HuH-7.5 (cell line): ENCODE measurements around the gene ZNF816.
"Not testable (repeated sequence)": the region's sequence is repeated elsewhere in the genome, so short reads cannot be mapped to it uniquely, and the experiment has no call there.

Source experiments
- DNase-seq: peaks from one replicate; pipeline ENCODE4 v3.0.0; 2011; ENCODE audit warnings: low spot score

ZNF816 gene

DNA sequence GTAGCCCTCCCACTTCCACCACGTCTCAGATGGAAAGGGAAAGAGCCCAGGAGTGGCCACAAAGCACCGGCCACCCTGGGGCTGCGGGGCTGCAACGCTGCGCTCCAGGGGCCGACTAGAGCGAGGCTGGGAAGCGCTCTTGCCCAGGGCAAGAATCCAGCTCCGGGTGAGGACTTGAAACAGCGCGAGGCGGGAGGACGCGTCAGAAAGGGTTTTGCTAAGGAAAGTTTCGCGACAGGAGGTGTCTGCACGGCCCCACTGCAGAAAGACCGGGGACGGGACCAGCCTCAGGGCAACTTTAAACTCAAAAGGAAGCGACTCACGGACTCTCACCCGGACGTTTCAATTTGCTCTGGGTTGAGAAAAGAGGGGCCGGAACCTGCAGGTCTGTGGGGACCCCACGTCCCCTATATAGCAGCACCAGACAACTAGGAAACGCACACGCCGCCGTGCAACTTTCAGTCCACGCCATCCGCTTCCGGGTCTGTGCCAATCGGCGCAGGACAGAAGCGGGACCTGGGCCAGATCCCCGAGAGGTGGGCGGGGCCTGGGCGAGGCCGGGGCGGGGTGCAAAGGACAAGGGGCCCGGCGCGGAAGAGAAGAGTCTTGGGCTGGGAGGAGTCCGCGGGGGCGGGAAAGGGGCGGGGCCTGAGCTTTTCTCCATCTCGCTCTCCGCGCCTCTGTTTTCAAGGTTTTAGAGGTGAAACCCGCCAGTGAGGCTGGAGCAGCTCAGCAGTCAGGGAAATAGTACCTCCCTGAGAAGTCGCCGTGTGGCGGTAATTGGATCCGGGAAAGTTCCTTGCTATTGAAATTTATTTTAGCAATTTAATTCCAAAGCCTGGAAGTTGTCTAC lies at the start of gene ZNF816:
Gene ZNF816 (minus strand): TSS at position 488 of the 853 bp plus-strand sequence. CDS start 6,792 bp downstream, outside the sequence.
- peak; percentile 80 for DNase-seq

DNA sequence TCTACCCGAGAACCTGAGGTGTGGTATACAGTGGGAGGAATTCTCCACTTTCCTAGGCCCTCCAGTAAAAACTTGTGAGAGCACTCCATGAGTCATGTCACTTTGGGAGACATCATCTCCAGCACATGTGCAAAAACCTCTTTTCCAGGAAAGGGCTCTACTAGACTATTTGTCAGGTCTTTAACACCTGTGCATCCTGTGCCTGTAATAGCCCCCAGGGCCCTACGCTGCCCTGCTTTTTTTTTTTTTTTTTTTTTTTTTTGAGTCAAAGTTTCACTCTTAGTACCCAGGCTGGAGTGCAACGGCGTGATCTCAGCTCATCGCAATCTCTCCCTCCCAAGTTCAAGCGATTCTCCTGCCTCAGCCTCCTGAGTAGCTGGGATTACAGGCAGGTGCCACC lies 49.3 kb upstream of the ZNF816 start:
- DNase-seq = no peak

DNA sequence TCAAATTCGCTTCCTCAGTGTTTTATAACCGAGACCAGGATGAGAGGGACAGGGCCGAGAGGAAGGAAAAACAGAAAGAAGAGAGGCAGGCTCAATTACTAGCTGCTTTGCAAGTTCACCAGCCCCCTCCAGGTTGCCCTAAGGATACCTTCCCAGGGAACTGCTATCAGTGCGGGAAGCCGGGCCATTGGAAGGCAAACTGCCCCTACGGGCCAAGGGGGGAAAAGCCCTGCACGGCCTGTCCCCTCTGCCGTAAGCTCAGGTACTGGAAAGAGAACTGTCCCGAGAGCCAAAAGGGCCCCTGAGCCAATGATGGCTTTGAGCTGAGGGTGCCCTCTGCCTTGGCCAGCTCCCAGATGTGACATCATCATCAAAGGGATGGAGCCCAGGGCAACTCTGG lies 47.8 kb upstream of the ZNF816 start:
- no peak for DNase-seq

DNA sequence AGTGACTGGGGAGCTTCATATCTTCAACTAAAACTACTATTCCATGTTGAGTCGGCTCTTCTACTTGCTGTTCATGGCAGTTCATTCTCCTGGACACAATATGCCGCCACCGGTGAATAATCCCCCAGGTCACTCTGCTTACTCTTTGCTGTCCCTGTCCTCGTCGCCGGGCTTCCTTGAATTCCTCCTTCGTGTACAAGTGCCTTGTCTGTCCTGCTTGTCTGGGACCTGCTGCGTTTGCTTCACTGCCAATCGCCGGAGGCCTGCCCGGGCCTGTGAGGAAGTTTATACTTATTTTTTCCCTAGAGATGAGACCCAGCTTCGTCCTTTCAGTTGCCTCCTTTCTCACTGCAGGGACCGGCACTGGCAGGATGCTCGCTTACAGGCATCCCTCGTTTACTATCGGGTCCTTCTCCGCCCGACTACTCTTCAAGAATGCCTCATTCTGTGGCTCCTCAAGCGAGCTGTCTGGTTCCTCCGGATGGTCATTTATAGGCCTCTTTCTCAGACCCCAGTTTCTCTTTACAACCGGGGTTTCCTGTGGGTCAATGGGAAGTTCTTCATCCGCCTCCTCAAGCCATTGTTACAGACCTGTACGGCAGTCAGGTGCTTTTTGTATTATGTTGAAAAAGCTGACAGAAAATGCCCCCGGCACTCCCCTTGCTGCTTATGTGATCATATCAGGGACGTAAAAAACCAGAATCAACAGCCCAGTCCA lies 45.5 kb upstream of the ZNF816 start:
- DNase-seq = no peak

DNA sequence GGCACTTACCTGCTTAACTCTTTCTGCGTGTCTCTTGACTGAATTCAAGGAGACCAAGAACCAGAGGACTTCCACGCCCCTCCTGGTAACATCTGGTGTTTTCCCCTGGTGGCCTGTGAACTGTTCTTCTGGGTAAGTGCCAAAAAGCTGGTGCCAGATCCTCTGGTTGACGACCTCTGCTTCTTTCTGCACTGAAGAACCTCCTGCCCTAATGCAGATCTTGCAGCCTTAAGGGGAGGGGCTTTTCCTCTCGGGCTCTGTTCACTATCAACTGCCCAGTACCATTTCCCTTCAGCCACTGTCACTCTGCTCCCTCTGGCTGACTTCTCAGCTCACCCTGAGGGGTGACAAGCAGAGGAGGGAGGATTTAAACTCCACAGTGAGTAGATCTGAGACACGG lies 44.9 kb upstream of the ZNF816 start:
- DNase-seq = no peak

DNA sequence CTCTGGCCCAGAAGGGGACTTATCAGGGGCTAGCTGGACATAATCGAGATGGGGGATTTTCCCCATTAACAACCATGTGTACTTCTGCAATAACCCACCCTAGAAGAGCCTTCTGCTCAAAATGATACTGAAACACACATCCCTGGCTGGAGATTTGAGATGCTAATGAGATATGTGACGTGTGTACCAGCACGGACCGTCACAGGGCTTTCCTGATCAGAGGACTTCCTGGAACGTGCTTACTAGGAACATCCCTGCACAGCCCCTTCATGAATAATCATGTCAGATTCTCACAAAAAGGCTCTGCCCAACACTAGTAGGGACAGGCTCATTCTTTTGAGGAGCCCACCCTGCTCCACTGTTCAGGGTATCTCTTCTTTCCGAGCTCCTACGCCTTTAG lies 44.5 kb upstream of the ZNF816 start:
- DNase-seq = no peak

DNA sequence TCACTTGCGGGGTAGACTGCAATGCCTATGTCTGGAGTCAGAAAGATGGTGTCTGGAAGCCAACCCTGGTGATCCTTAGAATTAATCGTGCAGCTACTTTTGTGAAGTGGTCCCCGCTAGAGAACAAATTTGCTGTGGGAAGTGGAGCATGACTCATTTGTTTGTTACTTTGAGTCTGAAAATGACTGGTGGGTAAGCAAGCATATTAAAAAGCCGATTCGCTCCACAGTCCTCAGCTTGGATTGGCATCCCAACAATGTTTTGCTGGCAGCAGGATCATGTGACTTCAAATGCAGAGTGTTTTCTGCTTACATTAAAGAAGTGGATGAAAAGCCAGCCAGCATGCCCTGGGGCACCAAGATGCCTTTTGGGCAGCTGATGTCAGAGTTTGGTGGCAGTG lies 41.6 kb upstream of the ZNF816 start:
- DNase-seq = no peak

DNA sequence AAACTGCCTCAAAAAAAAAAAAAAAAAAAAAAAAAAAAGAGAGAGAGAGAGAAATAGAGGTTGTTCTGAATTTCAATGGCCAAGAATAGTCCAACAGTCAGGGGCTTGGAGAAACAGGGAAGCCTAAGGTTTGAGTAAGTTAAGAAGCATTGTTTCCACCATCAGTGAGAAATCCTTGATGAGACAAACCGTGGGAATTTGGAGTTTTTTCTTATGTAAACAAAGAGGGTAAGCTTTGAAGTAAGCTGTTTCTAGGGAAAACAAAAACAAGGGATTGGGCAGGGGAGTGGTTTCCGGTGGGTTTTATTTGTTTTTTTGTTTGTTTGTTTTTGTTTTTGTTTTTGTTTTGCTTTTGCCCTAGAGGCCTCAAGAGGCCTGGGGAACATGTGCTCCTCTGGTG lies 39.8 kb upstream of the ZNF816 start:
- DNase-seq = no peak

DNA sequence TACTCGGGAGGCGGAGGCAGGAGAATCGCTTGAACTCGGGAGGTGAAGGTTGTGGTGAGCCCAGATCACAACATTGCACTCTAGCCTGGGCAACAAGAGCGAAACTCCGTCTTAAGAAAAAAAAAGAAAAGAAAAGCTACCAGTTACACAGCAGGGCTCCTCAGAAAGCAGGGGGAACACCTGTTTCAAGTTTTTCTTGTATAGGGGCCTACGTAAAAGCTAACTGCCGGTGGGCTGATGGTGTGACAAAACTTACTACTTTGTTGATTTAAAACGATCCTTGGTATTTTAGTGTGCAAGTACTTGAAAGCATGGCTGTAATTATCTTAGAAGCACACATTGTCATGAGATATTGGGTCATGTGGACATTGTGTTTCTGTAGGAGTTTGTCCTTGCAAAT lies 35.3 kb upstream of the ZNF816 start:
- DNase-seq = no peak

DNA sequence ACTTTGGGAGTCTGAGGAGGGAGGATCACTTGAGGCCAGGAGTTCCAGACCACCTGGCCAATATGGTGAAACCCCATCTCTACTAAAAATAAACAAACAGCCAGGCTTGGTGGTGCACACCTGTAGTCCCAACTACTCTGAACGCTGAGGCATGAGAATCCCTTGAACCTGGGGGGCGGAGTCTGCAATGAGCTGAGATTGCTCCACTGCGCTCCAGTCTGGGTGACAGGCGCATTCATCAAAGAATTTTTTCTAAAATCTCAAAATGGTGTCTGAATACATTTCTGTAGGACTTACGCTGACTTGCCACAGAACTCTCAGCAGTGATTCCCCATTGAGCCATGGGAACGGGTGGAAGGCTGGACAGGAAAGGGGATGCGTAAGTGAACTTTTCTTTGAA lies 33.0 kb upstream of the ZNF816 start:
- no peak for DNase-seq

DNA sequence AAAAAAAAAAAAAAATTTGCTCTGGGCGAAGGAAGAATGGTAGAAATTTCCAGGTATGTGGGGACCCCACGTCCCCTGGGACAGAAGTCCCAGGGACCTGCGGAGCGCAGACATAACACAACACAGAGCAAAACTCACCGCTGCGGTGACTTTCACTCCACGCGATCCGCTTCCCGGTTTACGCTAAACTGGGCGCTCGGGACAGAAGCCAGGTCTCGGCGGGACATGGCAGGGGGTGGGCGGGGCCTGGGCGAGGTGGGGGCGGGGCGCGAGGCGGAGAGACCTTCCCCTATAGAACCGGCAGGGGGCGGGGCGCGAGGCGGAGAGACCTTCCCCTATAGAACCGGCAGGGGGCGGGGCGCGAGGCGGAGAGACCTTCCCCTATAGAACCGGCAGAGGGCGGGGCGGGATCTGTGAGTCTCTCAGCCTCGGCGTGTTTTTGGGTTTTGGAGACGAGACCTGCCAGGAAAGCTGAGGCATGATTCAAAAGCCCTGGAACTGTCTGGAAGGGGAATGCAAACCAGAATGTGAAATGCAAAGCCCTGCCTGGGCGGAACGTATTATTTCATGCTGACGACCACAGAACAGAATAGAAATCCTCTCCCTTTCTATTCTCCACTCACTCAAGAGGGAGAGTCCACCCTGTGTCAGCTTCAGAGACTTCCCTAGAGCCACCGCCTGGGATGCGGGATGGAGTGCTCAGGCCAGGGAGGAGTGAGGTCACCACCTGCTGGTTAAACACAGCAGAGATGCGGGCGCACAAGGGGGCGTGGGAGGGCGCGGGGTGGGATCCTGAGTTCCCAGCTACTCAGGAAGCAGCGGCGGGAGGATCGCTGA lies 30.9 kb upstream of the ZNF816 start:
- DNase-seq = no peak

DNA sequence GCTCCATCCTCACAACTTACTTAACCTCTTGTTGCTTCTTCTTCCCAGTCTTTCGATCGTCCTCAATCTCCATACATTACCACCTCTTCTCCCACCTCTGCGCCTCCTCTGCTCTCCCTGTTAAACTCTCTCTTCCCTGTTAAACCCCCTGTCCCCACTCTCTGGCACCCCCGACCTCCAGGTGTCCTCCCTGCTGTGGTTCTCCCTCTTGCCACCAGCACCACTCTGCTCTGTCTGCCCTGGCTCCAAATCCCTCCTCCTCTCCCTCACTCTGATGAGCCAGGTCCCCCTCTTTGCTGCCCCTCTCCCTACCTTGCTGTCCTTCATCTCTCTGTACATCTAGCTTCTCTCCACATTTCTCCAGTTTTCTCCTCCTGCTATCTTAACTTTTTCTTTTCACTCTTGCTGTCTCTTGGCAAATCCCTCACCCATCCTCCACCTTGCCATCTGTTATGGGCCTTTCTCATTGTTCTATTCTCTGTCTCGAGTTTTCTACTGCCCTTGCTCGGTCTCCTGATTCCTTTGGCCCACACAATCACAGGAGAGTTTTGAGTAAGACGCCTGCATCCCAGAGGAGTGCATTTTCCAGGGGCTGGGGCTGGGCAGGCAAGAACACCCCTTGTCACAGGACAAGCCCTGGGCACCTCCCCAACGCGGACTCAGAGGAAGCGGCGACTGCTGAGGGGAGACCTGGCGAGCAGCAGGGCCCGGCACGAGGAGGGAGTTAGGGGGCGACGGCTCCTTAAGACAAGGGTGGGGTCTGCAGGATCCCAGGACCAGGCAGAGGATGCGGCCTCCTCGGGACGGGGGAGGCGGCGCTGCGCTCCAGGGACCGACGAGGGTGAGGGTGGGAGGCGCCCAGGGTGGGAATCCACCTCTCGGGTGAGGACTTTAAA lies 29.7 kb upstream of the ZNF816 start:
- DNase-seq = no peak

DNA sequence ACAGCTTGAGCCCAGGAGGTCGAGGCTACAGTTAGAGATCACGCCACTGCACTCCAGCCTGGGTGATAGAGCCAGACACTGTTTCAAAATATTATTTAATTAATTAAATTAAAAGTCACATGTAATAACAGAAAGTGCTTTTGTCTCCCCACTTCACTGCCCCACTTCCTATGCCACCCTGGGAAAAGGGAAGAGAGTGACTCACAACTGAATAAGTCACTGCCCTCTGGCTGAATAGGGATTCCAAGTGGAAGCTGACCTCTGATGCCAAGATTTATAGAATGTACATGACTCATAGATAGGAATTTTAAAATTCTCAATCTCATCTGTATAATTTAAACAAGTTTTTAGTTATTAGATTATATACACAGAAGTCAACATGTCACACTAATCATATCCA lies 28.8 kb upstream of the ZNF816 start:
- DNase-seq = no peak

DNA sequence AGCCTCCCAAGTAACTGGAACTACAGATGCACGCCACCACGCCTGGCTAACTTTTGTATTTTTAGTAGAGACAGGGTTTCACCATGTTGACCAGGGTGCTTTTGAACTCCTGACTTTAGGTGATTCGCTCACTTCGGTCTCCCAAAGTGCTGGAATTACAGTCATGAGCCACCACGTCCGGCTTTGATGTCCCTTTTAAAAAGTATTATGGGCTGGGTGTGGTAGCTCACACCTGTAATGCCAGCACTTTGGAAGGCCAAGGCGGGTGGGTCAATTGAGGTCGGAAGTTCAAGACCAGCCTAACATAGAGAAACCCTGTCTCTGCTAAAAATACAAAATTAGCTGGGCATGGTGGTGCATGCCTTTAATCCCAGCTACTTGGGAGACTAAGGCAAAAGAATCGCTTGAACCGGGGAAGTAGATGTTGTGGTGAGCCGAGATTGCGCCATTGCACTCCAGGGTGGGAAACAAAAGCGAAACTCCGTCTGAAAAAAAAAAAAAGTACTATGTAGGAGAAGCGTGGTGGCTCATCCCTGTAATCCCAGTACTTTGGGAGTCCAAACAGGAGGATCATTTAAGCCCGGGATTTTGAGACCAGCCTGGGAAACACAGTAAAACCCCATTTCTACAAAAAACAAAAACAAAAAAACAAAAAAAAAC lies 28.2 kb upstream of the ZNF816 start:
- no peak for DNase-seq

DNA sequence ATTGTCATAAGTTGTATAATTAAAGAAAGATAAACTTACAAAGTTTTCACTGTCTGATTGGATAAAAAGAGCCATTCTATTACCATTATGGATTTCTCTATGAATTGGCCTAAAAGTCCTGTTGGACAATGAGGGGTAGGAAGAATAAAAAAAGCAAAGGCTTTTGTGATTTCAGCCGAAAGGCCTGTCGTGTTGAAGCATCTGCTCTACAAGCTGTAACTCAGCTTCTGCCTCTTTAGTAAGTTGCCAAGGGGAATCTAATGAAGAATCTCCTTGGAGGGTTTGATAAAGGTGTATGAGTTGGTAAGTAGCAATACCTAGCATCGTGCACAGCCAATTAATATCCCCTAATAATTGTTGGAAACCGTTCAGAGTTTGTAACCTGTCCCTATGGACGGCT lies 25.8 kb upstream of the ZNF816 start:
- DNase-seq = no peak

DNA sequence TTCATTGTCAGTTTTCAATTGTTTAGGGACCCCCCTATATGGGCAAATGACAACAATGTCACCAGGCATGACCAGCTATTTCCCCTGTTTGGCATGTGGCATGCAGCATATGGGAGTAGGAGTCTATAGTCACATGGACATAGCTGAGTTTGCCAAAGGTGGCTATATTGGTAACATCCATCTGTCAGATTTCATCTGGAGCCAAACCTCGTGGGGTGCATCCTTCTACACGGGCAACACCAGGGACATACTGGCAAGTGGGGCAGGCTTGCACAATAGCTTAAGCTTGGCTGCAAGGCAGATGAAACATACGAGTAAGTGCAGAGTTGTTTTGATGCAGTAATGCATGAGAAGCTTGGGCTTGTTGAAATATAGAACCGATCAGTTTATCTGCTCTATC lies 24.5 kb upstream of the ZNF816 start:
- DNase-seq = no peak

DNA sequence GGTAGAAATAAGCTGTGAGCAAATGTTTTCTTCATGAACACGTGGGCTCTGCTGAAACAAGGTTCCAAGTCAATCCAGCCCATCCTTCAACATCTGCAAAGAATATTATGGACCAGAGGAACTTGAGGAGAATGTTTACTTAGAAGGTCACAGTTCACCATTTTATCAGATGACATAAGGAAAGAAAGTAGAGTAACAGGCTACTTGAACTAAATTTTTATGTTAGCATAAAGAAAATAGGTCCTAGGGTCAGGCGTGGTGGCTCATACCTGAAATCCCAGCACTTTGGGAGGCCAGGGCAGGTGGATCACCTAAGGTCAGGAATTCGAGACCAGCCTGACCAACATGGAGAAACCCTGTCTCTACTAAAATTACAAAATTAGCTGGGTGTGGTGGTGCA lies 20.5 kb upstream of the ZNF816 start:
- DNase-seq = not testable (repeated sequence)

DNA sequence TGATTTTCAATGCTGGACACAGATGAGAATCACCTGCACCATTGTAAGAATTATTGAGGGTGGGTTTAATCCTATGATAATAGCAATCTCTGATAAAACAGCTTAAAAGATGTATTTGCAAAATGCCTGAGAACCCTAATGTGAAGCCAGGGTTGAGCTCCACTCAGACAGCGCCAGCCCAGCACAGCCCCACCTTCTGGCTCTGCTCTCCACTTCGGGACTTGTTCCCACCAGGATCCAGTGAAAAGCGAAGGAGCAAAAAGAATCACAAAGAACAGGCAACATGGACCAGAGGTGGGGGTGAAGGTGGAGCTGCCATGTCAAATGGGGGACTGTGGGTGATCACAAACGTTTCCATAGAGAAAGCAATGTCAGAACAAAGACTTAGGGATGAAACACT lies 18.6 kb upstream of the ZNF816 start:
- DNase-seq = no peak

DNA sequence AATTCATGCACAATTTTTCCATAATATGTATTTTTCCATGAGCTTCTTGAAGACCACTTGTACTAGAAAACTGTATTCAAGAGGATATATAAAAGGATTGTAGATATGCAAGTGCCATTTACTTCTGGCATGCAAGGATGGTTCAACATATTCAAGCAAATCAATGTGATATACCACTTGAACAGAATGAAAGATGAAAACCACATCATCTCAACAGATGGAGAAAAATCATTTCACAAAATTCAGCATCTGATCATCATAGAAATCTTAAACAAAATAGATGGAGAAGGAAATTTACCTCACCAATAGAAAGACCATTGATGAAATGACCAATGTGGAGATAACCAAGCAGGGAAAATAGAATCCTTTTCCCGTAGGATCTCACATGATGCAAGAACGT lies 5.1 kb upstream of the ZNF816 start:
- DNase-seq = no peak

DNA sequence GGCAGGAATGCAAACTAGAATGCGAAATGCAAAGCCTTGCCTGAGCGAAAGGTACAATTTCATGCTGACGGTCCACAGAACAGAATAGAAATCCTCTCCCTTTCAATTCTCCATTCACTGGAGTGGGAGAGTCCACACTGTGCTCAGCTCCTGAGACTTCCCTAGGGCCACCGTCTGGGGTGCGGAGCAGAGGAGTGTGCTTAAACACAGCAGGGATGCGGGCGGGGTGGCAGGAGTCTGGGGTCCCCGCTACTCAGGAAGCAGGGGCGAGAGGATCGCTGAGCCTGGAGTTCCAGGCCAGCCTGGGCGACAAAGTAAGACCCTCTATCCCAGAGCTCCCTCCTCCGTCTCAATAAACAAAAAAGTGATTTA lies 552 bp upstream of the ZNF816 start:
- no peak for DNase-seq

DNA sequence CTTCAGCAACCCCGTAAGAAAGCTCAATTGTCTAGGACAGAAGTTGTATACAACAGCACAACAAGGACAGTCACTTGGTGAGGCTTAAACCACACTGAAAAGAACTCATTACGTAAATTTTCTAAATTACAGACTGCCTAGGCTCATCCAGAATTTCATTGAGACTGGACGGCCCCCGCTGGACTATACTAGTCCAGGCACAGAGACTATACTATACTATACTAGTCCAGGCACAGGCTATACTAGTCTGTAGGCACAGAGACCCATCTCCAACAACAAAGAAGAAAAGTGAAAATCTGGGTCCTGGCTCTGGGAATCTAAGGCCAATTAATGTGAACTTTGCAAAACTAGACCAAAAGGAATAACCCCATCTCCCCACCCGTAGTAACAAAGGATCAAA lies 700 bp downstream of the ZNF816 start:
- DNase-seq = no peak
